NCI-H345 treated with DMSO at 0.1 percent for 48 hours (cell line): ENCODE data around the gene MAPK10.
"Not testable (repeated sequence)": the region's sequence is repeated elsewhere in the genome, so short reads cannot be mapped to it uniquely, and the experiment has no call there.

Source experiments
- DNase-seq: peaks from one replicate; lab custom pipeline; 2025; ENCODE audit not compliant: unreplicated experiment; lab: John Stamatoyannopoulos, UW

Gene MAPK10

DNA sequence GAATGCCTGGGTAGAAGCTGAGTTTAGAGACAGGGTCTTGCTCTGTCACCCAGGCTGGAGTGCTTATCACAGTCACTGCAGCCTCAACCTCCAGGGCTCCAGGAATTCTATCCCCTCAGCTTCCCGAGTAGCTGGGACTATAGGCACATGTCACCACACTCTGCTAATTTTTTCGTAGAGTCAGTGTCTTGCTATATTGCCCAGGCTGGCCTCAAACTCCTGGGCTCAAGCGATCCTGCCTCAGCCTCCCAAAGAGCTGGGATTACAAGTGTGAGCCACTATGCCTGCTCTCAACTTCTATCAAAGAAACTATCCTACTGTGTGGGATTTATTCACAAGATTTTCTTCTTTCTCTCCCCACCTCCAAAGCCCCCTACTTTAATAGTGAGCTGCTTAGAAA lies 15.7 kb downstream of the MAPK10 start:
- no peak for DNase-seq

GRCh38 chr4:86338989-86339388 lies 20.9 kb downstream of the MAPK10 start:
- DNase-seq: no peak

DNA sequence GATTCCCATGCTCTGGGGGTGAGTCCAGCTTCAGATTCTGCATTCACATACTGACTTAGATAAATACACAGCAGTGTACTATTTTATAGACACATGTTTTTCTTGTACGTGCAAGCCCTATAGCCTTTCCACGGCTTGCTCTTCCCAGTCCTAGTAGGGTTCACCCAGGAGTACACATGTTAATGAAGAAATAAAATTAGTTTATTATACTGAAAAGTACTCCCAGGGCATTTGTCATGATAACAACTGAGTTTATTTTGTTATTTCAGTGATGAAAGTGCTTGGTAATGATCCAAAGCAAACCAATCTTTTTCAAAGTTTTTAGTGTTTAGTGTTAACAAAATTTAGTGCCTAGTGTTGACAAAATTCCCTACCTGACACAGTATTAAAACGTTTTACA lies 21.3 kb downstream of the MAPK10 start:
- DNase-seq: no peak

DNA sequence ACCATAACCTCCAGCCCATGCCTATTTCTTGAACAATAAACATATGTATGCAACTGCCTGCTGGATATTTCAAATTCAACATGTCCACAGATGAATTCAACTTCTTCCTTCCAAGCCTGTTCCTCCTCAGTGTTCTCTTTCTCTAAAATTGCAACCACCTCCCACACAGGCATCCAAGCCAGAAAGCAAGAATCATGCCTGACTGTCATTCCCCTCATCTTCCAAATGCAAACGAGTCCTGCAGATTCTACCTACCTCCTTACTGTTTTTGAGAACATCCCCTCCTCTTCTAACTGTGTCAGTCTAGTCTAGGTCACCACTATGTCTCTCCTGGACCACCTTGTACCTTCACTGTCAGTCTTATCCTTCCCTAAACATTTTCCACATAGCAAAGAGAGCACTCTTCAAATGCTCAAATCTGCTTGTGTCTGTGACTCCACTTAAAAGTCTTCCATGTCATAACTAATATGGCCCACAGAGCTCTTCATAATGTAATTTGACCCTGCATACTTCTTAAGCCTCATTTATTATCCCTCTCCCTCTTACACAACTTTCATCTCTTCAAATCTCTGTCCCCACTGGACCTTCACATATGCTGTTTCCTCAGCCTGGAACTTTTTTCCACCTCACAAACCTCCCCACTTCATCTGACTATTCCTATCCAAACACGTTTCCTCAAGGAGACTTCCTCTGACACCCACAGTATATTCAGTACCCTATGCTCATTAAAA lies 25.7 kb downstream of the MAPK10 start:
- no peak for DNase-seq

DNA sequence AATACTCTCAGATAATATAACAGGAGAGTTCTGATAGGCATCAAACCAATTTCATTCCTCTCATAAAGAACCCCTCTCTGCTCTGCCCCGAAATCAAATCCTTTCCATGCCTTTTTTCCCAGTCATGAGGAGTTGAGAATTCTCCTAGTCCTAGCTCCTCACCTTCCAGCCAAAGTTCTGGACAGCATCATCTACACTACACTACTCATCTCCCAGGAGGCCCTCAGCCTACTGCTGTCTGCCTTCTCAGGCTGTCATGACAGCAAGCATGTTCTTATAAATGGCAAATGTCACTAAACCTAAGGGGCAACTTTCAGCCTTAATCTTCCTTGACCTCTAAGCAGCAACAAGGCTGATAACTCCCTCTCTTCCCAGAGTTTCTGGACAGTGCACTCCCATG lies 26.6 kb downstream of the MAPK10 start:
- no peak for DNase-seq

- no peak for DNase-seq
Measured at GRCh38 chr4:86330961-86331742, 28.7 kb downstream of the MAPK10 start.

DNA sequence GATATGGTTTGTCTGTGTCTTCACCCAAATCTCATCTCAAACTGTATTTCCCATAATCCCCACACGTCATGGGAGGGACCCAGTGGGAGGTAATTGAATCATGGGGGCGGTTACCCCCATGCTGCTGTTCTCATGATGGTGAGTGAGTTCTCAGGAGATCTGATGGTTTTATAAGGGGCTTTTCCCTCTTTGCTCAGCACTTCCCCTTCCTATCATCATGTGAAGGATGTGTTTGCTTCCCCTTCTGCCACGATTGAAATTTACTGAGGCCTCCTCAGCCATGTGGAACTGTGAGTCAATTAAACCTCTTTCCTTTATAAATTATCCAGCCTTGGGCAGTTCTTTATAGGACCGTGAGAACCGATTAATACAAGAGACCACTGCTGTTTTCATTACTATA lies 29.4 kb downstream of the MAPK10 start:
- DNase-seq: not testable (repeated sequence)

- no peak for DNase-seq
Measured at GRCh38 chr4:86329431-86329830, 30.4 kb downstream of the MAPK10 start.

DNA sequence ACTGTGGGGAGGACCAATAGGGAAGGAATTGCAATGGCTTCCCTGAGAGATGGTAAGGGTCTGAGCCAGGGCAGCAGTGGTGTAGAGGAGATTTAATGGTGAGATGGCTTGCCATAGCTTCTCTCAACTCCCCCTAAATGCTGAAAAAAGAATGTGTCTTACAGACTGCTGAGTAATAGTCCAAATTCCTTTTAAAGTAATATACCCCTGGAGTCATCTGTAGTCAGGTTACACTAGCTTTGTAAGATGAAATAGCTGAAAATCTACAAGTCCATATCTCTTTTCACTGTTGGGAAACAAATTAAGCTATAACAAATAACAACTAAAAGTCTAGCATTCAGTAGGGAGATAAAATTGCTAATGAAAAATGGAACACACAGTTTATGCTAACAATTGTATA lies 33.5 kb downstream of the MAPK10 start:
- DNase-seq: no peak

DNA sequence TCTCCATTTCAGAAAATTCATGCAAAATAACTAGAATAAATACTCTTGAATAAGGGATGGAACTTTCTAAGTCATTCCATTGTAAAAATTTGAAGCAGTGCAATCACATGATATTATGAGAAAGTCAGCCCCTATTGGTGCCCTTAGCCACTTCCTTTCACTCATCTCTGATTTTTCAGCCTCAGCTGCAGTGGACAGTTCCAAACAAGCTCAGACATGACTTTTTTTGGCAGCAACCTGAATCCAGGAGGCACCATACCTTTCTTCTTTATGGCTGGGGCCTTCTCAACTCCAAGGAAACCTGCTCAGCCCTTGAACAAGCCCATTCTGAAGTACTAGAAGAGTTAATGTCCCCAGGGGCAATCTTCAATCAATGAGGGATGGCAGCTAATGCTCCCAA lies 40.5 kb downstream of the MAPK10 start:
- DNase-seq: no peak

DNA sequence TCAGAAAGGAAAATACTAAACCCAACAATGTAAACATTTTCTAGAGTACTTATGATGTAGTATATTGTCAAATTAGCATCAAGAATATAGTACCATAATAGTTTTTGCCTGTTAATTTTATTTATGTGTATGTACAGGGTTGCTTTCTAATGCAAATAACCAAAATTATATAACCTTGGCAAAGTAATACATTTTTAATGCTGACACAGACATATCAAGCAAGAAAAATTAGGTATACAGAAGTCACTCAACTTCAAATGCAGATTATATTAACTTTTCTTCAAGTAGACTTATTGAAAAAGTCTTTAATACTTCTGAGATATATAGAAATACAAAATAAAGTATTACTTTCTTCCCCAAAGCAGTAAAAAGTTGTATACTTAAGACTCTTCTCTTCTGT lies 44.3 kb downstream of the MAPK10 start:
- no peak for DNase-seq

DNA sequence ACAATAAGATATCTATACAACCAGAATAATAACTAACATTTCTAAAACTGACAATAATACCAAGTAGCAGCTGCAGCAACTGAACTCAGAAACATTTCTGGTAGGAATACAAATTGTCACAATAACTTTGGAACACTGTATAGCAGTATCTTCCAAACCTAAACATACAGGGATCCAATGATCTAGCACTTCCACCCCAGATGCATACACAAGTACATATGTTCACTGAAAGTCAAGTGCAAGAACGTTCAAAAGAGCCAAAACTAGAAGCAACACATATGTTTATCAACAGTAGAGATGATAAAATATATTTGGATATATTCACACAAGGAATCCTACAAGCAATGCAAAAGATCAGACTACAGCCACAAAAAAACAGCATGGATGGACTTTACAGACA lies 46.2 kb downstream of the MAPK10 start:
- DNase-seq: no peak

- no peak for DNase-seq
Measured at GRCh38 chr4:86307432-86307831, 52.4 kb downstream of the MAPK10 start.

GRCh38 chr4:86306816-86307215 lies 53.0 kb downstream of the MAPK10 start:
- no peak for DNase-seq

- no peak for DNase-seq
Measured at GRCh38 chr4:86302830-86303229, 57.0 kb downstream of the MAPK10 start.

DNA sequence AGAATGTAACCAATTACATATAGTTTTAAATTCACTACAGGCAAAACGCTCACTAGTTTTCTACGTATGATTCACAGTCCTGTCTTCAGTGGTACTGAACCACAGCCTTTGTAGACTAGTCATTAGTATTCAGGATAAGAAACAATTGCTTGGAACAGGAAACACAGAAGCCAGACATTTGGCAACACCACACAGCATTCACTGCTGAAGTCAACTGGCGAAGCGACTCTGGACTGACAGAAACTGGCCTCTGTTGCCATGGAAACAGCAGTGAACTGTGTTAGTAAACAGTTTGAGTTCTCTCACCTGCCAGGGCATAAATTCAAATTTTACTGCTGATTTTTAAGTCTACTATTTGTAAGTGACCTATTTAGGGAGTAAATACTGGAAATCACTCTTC lies 57.6 kb downstream of the MAPK10 start:
- peak; percentile 59 for DNase-seq

DNA sequence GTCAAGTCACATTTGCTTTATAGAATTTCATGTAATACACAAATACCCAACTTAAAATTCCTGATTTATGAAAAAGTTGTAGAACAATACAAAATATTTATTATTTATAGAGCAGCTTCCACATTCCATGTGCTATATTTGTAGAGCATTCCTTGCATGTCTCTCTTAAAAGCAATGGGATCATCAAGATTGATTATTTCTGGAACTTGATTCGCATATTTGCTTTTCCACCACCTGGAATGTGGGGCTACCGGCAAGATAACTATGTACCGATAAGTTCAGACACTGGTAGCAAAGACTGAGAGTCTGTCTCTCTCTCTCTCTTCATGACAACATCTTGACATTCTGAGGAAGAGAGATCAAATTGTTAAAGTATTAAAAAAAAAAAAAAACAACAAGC lies 59.3 kb downstream of the MAPK10 start:
- DNase-seq: no peak

- no peak for DNase-seq
Measured at GRCh38 chr4:86296865-86297264, 63.0 kb downstream of the MAPK10 start.

DNA sequence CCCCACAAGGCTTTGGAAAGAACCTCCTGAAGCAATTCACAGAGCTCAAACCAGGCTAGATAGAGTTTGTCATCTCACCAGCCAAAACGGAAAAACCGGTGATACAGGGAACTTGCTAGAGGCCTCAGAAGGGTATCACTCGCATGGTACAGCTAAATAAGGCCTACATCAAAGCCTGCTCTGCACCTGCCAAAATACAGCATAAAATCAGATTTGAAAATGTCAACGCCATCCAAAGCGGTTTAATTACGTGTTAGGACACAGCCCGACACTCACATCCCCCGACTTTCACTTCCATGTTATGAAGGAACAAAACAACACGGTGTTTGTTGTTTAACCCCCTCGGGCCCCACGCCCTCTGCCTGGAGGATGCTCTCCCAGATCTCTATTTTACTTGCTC lies 65.0 kb downstream of the MAPK10 start:
- DNase-seq: no peak

DNA sequence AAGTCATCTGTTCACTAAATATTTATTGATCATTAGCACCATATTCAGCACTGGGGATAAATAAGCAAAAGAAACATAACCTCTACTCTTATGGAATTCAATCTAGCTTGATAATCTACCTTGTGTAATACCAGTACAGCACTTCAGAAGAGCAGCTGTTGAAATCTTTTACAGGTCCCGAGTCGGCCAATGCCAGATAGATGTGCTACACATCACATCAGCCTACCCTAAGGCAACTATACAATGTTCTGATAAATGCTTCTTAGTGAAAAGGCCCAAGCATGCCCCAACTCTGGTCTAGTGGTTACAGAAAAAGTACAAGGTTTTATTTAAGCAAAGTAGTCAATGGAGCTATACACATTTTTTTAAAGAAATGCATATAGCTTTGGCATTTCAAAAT lies 68.7 kb downstream of the MAPK10 start:
- no peak for DNase-seq

GRCh38 chr4:86286726-86287125 lies 73.1 kb downstream of the MAPK10 start:
- DNase-seq: no peak

DNA sequence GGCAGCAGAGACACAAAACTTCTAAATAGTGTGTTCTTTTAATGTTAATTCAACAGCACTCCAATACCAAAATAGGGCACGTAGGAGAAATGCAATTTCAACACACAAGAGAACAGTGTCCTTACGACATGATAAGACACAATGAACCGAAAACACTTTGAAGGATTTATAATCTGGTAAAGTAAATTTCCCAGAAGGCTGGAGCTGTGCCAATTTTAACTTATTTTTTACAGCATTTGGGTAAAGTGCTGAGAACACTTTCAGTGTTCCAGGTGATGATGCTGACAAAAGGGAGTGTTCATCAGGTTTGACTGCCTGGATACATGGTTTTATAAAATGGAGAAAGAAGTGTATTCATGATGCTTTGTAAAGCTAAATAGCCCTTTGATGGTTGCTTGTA lies 76.5 kb downstream of the MAPK10 start:
- no peak for DNase-seq

DNA sequence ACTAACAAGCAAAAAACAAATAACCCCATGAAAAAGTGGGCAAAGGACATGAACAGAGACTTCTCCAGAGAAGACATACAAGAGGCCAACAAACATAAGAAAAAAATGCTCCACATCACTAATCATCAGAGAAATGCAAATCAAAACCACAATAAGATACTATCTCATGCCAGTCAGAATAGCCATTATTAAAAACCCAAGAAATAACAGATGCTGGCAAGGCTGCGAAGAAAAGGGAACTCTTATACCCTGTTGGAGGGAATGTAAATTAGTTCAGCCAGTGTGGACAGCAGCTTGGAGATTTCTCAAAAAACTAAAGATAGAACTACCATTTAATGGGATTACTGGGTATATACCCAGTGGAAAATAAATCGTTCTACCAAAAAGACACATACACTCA lies 79.6 kb downstream of the MAPK10 start:
- no peak for DNase-seq
